Kidney (tissue), 14 donors: ENCODE data around the gene ATRX. TPM values are rescaled to one million over a fixed set of nuclear protein-coding genes. Genes with fewer than 3 reads are reported as not detected.
"Not testable (repeated sequence)": the region's sequence is repeated elsewhere in the genome, so short reads cannot be mapped to it uniquely, and the experiment has no call there.

Experiments
- DNase-seq, 5 donors: peaks; one replicate each; pipeline ENCODE4 v3.0.0-alpha.2; 2013 to 2020
- FAIRE-seq: peaks from 2 replicates; lab custom pipeline; 2012; peaks lifted over from hg19 to GRCh38; lab: Jason Lieb, UNC
- H3K27ac ChIP-seq, 2 donors: one replicate each; pipeline ENCODE4 v1.7.0; 2013; ENCODE audit warnings: low read depth in 2 of 2, low read length in 2 of 2, inconsistent platforms in 1 of 2
- H3K27me3 ChIP-seq: one replicate; pipeline ENCODE4 v1.7.1; 2013; ENCODE audit warnings: low read length, inconsistent platforms; ENCODE audit not compliant: control insufficient read depth, insufficient read depth
- H3K36me3 ChIP-seq, 3 donors: one replicate each; pipeline versions ENCODE4 v1.7.0 to v1.7.1; 2013; ENCODE audit warnings: low read length in 3 of 3, control low read depth in 1 of 3, inconsistent platforms in 1 of 3; ENCODE audit not compliant: insufficient read depth in 3 of 3, control insufficient read depth in 2 of 3
- H3K4me1 ChIP-seq, 3 donors: one replicate each; pipeline versions ENCODE4 v1.7.0 to v1.7.1; 2013; ENCODE audit warnings: low read length in 3 of 3, inconsistent platforms in 1 of 3, low read depth in 1 of 3; ENCODE audit not compliant: control insufficient read depth in 2 of 3, insufficient read depth in 2 of 3
- H3K4me3 ChIP-seq, 3 donors: one replicate each; pipeline versions ENCODE4 v1.7.0 to v1.8.1; 2013; ENCODE audit warnings: low read length in 3 of 3, control low read depth in 1 of 3, inconsistent platforms in 1 of 3
- H3K9ac ChIP-seq, 3 donors: one replicate each; pipeline versions ENCODE4 v1.7.0 to v1.7.1; 2013; ENCODE audit warnings: low read length in 3 of 3, control low read depth in 1 of 3, inconsistent platforms in 1 of 3
- H3K9me3 ChIP-seq, 3 donors: one replicate each; pipeline versions ENCODE4 v1.7.0 to v1.7.1; 2013; ENCODE audit warnings: low read length in 3 of 3, control low read depth in 1 of 3, inconsistent platforms in 1 of 3; ENCODE audit not compliant: control insufficient read depth in 2 of 3, insufficient read depth in 1 of 3
- CTCF ChIP-seq: IDR thresholded peaks from 3 replicates; pipeline ENCODE4 v1.5.1; 2012; ENCODE audit warnings: mild to moderate bottlenecking, moderate library complexity, borderline replicate concordance; ENCODE audit not compliant: insufficient read depth; ENCODE audit errors: extremely low read depth
- intact Hi-C: fragments of 100-400 bp; cut with DNase I; formaldehyde crosslinking; loops from one replicate; pipeline ENCODE4 v1.11.1; 2022
- polyA plus RNA-seq: library from polyadenylated mRNA; stranded (reverse); fragments of 350-450 nt; fragmentation: Illumina TruSeq; extraction: RNeasy Lipid Tissue Mini Kit (QIAGEN cat#74804); gene quantifications from one replicate; pipeline ENCODE4 v1.2.3, GENCODE V29; 2014; ENCODE audit warnings: low read depth, low replicate concordance; ENCODE audit not compliant: insufficient read depth
- total RNA-seq: library from RNA; stranded (reverse); fragmentation: NEBNext Ultra II Directional; extraction: Animal tissue kit (Norgen Biotek cat#: 25700); gene quantifications from one replicate; pipeline ENCODE4 v1.2.1, GENCODE V29; 2021
- donor health status: control.
- donor health status: control.
- donor health status: control.
- donor health status: control.
- donor health status: control.
- donor health status: DM: yes; HTN: yes; CAD: no.
- donor health status: Normal renal cell carcinoma (clear cell type).

The ATRX gene
- total and polyA plus RNA-seq, 2 donors from 2014 or later: 6.0 to 93.5 TPM

GRCh38 chrX:77622672-77623071, 163.3 kb downstream of the ATRX start:
- no peak for DNase-seq
- H3K27me3 ChIP-seq: no peaks in the 10 kb centered on the region
- intact Hi-C loops: no loop called here
- no peaks in the 10 kb centered on the region for H3K36me3 ChIP-seq
- H3K27ac ChIP-seq: no peak overlapping the region
- TF ChIP-seq CTCF: no peak
- H3K4me3 ChIP-seq: no peak overlapping the region
- H3K9ac ChIP-seq: no peak overlapping the region
- FAIRE-seq: no peak
- H3K4me1 ChIP-seq: no peaks in the 10 kb centered on the region
- H3K9me3 ChIP-seq: no peaks in the 10 kb centered on the region

- no peak for DNase-seq
- no peaks in the 10 kb centered on the region for H3K27me3 ChIP-seq
- no peaks in the 10 kb centered on the region for H3K4me1 ChIP-seq
Observed at GRCh38 chrX:77622233-77622632, 163.8 kb downstream of the ATRX start.

GRCh38 chrX:77621453-77621852, 164.6 kb downstream of the ATRX start:
- FAIRE-seq: peak; percentile 8
- H3K9ac ChIP-seq, H3K4me1 ChIP-seq, H3K9me3 ChIP-seq, H3K27me3 ChIP-seq, H3K4me3 ChIP-seq, intact Hi-C loops, H3K36me3 ChIP-seq, DNase-seq, H3K27ac ChIP-seq: not testable (repeated sequence)

More at GRCh38 chrX:77622233-77622632, 163.8 kb downstream of the ATRX start:
- intact Hi-C loops: no loop called here
- no peak for FAIRE-seq
- Histone ChIP-seq H3K4me3 (no peak overlapping the region), H3K9me3 (no peaks in the 10 kb centered on the region), H3K36me3 (no peaks in the 10 kb centered on the region), H3K9ac (no peak overlapping the region), H3K27ac (no peak overlapping the region)
- TF ChIP-seq CTCF: no peak

GRCh38 chrX:77617206-77617605, 168.8 kb downstream of the ATRX start:
- intact Hi-C loops: no loop called here
- Histone ChIP-seq H3K36me3 (peaks cover 0 to 4% (median 2%) of the 10 kb centered on the region in 3 donors), H3K4me3 (no peak overlapping the region), H3K9me3 (no peaks in the 10 kb centered on the region), H3K27ac (no peak overlapping the region), H3K27me3 (no peaks in the 10 kb centered on the region), H3K9ac (no peak overlapping the region), H3K4me1 (no peaks in the 10 kb centered on the region)
- no peak for FAIRE-seq
- no peak for DNase-seq
- no peak for TF ChIP-seq CTCF
